GM23338 (cell line): Measurements from ENCODE around the gene CDK18. TPM values are rescaled to one million over a fixed set of nuclear protein-coding genes. Genes with fewer than 3 reads are reported as not detected.

Experiments
- ATAC-seq: fragments of 200-7000 bp; cut with Tn5 transposase; 3 replicates; pipeline ENCODE4 v1.9.1; 2020
- DNase-seq: peaks from one replicate; pipeline ENCODE4 v3.0.0-alpha.2; 2015; ENCODE audit warnings: low spot score
- H2AFZ ChIP-seq: fragments of 200-600 bp; sonication (generic); 2 replicates; pipeline ENCODE4 v1.8.0; 2016; ENCODE audit warnings: antibody characterized with exemption, mild to moderate bottlenecking, moderate library complexity
- H3F3A ChIP-seq: fragments of 200-600 bp; sonication (generic); replicated peaks from 2 replicates; pipeline ENCODE4 v1.8.0; 2017; ENCODE audit warnings: antibody characterized with exemption, mixed run types, low read depth
- H3K27ac ChIP-seq: fragments of 200-600 bp; sonication (generic); 2 replicates; pipeline ENCODE4 v1.6.1; 2016; ENCODE audit warnings: low read depth
- H3K27me3 ChIP-seq: fragments of 200-600 bp; sonication (generic); 2 replicates; pipeline ENCODE4 v1.8.0; 2016; ENCODE audit warnings: mild to moderate bottlenecking, mixed run types, moderate library complexity; ENCODE audit not compliant: insufficient read depth
- H3K36me3 ChIP-seq: fragments of 200-600 bp; sonication (generic); 2 replicates; pipeline ENCODE4 v1.8.0; 2016; ENCODE audit warnings: mild to moderate bottlenecking; ENCODE audit not compliant: insufficient read depth
- H3K4me1 ChIP-seq: fragments of 200-600 bp; sonication (generic); 2 replicates; pipeline ENCODE4 v1.8.0; 2016; ENCODE audit warnings: mild to moderate bottlenecking, moderate library complexity; ENCODE audit not compliant: insufficient read depth
- H3K4me2 ChIP-seq: fragments of 200-600 bp; sonication (generic); 2 replicates; pipeline ENCODE4 v1.7.1; 2017; ENCODE audit warnings: mixed run types
- H3K4me3 ChIP-seq: fragments of 200-600 bp; sonication (generic); 2 replicates; pipeline ENCODE4 v1.6.1; 2016; ENCODE audit warnings: mixed run types
- H3K79me2 ChIP-seq: fragments of 200-600 bp; sonication (generic); replicated peaks from 2 replicates; pipeline ENCODE4 v1.8.0; 2017; ENCODE audit warnings: mild to moderate bottlenecking; ENCODE audit not compliant: insufficient read depth
- H3K9me2 ChIP-seq: fragments of 200-600 bp; sonication (generic); 2 replicates; pipeline ENCODE4 v1.8.0; 2017; ENCODE audit not compliant: insufficient read depth
- H4K20me1 ChIP-seq: fragments of 200-600 bp; sonication (generic); replicated peaks from 2 replicates; pipeline ENCODE4 v1.8.0; 2017; ENCODE audit warnings: mild to moderate bottlenecking; ENCODE audit not compliant: insufficient read depth
- H3K27ac Mint-ChIP-seq: 2 replicates; pipeline ENCODE4 v1.8.0; 2020; ENCODE audit warnings: inconsistent platforms, mild to moderate bottlenecking, moderate library complexity, mixed read lengths
- H3K27me3 Mint-ChIP-seq: 3 replicates; pipeline ENCODE4 v1.8.0; 2022; ENCODE audit warnings: low read depth, mild to moderate bottlenecking, moderate library complexity, mixed read lengths, inconsistent platforms; ENCODE audit not compliant: insufficient read depth, poor library complexity
- H3K36me3 Mint-ChIP-seq: 3 replicates; pipeline ENCODE4 v1.8.0; 2021; ENCODE audit warnings: low read depth, mild to moderate bottlenecking, inconsistent platforms, moderate library complexity, mixed read lengths
- H3K4me1 Mint-ChIP-seq: 3 replicates; pipeline ENCODE4 v1.8.0; 2020; ENCODE audit warnings: mild to moderate bottlenecking, inconsistent platforms, mixed read lengths
- H3K4me3 Mint-ChIP-seq: 3 replicates; pipeline ENCODE4 v1.8.0; 2021; ENCODE audit warnings: moderate library complexity, mild to moderate bottlenecking, inconsistent platforms, mixed read lengths
- H3K9me3 Mint-ChIP-seq: 3 replicates; pipeline ENCODE4 v1.8.0; 2020; ENCODE audit warnings: moderate library complexity, mild to moderate bottlenecking, inconsistent platforms, mixed read lengths
- JUNB ChIP-seq: IDR thresholded peaks from one replicate; pipeline ENCODE4 v1.6.1; 2016; ENCODE audit warnings: antibody characterized with exemption; ENCODE audit not compliant: unreplicated experiment
- ZNF114 ChIP-seq: fragments of 250-450 bp; sonication (Bioruptor Pico); IDR thresholded peaks from 2 replicates; pipeline ENCODE4 v1.5.0; 2020; ENCODE audit warnings: mild to moderate bottlenecking, moderate library complexity
- ZNF331 ChIP-seq: fragments of 250-450 bp; sonication (Bioruptor Pico); IDR thresholded peaks from 2 replicates; pipeline ENCODE4 v1.5.0; 2020; ENCODE audit warnings: low read depth, mild to moderate bottlenecking, moderate library complexity
- polyA plus RNA-seq: library from polyadenylated mRNA; unstranded; fragments of >200 nt; fragmentation: Nextera tagmentation; extraction: Ambion mirVana; gene quantifications from 2 replicates; pipeline ENCODE4 v1.2.1, GENCODE V29; 2016
- total RNA-seq: library from RNA; depleted of rRNA; stranded (reverse); fragments of >200 nt; shearing (Covaris generic); gene quantifications from 2 replicates; pipeline ENCODE4 v1.2.3, GENCODE V29; 2014
- TF ChIP-seq, protein P1 (sequence below): fragments of 250-450 bp; sonication (Bioruptor Pico); IDR thresholded peaks from 2 replicates; pipeline ENCODE4 v1.5.0; 2020; ENCODE audit warnings: mild to moderate bottlenecking, moderate library complexity
- TF ChIP-seq, protein P2 (sequence below), 2 experiments: fragments of 200-600 bp in 1 of 2; sonication (generic) in 1 of 2; conservative IDR thresholded peaks; 2 replicates each; pipeline versions ENCODE4 v1.5.1 to v1.6.1; 2016 to 2017; ENCODE audit warnings: antibody characterized with exemption in 2 of 2, low read depth in 2 of 2, mild to moderate bottlenecking in 2 of 2, moderate library complexity in 1 of 2

Gene CDK18
- total and polyA plus RNA-seq, 2 experiments from 2014 or later = 21.1 to 46.5 TPM

GRCh38 chr1:205486258-205486657 lies 18.2 kb upstream of the CDK18 start (continued):
- TF ChIP-seq, protein P1, sequence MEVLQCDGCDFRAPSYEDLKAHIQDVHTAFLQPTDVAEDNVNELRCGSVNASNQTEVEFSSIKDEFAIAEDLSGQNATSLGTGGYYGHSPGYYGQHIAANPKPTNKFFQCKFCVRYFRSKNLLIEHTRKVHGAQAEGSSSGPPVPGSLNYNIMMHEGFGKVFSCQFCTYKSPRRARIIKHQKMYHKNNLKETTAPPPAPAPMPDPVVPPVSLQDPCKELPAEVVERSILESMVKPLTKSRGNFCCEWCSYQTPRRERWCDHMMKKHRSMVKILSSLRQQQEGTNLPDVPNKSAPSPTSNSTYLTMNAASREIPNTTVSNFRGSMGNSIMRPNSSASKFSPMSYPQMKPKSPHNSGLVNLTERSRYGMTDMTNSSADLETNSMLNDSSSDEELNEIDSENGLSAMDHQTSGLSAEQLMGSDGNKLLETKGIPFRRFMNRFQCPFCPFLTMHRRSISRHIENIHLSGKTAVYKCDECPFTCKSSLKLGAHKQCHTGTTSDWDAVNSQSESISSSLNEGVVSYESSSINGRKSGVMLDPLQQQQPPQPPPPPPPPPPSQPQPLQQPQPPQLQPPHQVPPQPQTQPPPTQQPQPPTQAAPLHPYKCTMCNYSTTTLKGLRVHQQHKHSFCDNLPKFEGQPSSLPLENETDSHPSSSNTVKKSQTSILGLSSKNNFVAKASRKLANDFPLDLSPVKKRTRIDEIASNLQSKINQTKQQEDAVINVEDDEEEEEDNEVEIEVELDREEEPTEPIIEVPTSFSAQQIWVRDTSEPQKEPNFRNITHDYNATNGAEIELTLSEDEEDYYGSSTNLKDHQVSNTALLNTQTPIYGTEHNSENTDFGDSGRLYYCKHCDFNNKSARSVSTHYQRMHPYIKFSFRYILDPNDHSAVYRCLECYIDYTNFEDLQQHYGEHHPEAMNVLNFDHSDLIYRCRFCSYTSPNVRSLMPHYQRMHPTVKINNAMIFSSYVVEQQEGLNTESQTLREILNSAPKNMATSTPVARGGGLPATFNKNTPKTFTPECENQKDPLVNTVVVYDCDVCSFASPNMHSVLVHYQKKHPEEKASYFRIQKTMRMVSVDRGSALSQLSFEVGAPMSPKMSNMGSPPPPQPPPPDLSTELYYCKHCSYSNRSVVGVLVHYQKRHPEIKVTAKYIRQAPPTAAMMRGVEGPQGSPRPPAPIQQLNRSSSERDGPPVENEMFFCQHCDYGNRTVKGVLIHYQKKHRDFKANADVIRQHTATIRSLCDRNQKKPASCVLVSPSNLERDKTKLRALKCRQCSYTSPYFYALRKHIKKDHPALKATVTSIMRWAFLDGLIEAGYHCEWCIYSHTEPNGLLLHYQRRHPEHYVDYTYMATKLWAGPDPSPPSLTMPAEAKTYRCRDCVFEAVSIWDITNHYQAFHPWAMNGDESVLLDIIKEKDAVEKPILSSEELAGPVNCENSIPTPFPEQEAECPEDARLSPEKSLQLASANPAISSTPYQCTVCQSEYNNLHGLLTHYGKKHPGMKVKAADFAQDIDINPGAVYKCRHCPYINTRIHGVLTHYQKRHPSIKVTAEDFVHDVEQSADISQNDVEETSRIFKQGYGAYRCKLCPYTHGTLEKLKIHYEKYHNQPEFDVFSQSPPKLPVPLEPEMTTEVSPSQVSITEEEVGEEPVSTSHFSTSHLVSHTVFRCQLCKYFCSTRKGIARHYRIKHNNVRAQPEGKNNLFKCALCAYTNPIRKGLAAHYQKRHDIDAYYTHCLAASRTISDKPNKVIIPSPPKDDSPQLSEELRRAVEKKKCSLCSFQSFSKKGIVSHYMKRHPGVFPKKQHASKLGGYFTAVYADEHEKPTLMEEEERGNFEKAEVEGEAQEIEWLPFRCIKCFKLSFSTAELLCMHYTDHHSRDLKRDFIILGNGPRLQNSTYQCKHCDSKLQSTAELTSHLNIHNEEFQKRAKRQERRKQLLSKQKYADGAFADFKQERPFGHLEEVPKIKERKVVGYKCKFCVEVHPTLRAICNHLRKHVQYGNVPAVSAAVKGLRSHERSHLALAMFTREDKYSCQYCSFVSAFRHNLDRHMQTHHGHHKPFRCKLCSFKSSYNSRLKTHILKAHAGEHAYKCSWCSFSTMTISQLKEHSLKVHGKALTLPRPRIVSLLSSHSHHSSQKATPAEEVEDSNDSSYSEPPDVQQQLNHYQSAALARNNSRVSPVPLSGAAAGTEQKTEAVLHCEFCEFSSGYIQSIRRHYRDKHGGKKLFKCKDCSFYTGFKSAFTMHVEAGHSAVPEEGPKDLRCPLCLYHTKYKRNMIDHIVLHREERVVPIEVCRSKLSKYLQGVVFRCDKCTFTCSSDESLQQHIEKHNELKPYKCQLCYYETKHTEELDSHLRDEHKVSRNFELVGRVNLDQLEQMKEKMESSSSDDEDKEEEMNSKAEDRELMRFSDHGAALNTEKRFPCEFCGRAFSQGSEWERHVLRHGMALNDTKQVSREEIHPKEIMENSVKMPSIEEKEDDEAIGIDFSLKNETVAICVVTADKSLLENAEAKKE (CRISPR knock-in tag) = no peak
- TF ChIP-seq, protein P2, sequence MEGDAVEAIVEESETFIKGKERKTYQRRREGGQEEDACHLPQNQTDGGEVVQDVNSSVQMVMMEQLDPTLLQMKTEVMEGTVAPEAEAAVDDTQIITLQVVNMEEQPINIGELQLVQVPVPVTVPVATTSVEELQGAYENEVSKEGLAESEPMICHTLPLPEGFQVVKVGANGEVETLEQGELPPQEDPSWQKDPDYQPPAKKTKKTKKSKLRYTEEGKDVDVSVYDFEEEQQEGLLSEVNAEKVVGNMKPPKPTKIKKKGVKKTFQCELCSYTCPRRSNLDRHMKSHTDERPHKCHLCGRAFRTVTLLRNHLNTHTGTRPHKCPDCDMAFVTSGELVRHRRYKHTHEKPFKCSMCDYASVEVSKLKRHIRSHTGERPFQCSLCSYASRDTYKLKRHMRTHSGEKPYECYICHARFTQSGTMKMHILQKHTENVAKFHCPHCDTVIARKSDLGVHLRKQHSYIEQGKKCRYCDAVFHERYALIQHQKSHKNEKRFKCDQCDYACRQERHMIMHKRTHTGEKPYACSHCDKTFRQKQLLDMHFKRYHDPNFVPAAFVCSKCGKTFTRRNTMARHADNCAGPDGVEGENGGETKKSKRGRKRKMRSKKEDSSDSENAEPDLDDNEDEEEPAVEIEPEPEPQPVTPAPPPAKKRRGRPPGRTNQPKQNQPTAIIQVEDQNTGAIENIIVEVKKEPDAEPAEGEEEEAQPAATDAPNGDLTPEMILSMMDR (conservative IDR thresholded peaks at IDR 0.05; ENCODE audit: low read depth in 2 of 2) = no peak
- TF ChIP-seq JUNB = no peak
- TF ChIP-seq ZNF331 (CRISPR knock-in tag) = no peak
- TF ChIP-seq ZNF114 (CRISPR knock-in tag) = no peak

DNA sequence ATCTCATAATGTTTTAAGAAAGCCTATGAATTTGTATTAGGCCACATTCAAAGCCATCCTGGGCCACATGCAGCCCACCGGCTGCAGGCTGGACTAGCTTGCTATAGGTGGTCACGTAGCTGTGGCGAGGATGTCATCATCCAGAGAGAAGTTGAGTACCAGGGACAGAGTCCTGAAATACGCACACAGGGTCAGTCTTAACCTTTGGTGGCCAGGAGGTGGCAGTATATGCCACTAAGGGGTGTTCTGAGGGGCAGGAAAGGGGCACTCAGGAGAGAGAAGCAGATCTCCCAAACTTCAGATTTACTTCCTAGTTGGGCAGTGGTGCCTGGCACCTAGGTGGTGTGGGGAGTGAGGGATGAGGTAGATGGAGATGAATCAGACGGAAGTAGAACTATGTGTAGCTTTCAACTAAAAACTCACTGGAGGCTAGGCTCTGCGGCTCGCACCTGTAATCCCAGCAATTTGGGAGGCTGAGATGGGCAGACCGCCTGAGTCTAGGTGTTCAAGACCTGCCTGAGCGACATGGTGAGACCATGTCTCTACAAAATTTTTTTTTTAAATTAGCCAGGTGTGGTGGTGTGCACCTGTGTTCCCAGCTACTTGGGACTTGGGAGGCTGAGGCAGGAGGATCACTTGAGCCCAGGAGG lies 16.3 kb upstream of the CDK18 start:
- H3K9me3 Mint-ChIP-seq = no peaks in the 10 kb centered on the region
- H3K4me2 ChIP-seq = no peak overlapping the region
- H3K27me3 ChIP-seq = no peaks in the 10 kb centered on the region; the same call in 1 of the 2 replicates
- peaks cover 14% of the 10 kb centered on the region; the same call in 1 of the 2 replicates for H3K4me1 ChIP-seq
- no peak overlapping the region for H3K4me3 Mint-ChIP-seq
- no peaks in the 10 kb centered on the region for H3K36me3 ChIP-seq
- 0 out of 2 replicates have a peak overlapping the region, but pooled peaks have one; percentile 30 for H3K27ac ChIP-seq
- no peaks in the 10 kb centered on the region for H3F3A ChIP-seq
- H3K4me3 ChIP-seq = no peak overlapping the region
- no peak overlapping the region for H3K27ac Mint-ChIP-seq
- H3K9me2 ChIP-seq = no peaks in the 10 kb centered on the region
- H3K4me1 Mint-ChIP-seq = peaks cover 28% of the 10 kb centered on the region
- no peaks in the 10 kb centered on the region for H3K36me3 Mint-ChIP-seq
- no peak overlapping the region for H2AFZ ChIP-seq
- DNase-seq = peak; percentile 93
- peak; percentile 70 for ATAC-seq
- H3K79me2 ChIP-seq = no peaks in the 10 kb centered on the region
- H4K20me1 ChIP-seq = no peaks in the 10 kb centered on the region
- H3K27me3 Mint-ChIP-seq = peaks cover 22% of the 10 kb centered on the region
- TF ChIP-seq, protein P2 (conservative IDR thresholded peaks at IDR 0.05; ENCODE audit: low read depth in 2 of 2) = peak; percentile 91 to 98
